Cardiac septum (tissue), 1 donor: ENCODE results near the gene COL8A2. TPM values are rescaled to one million over a fixed set of nuclear protein-coding genes. Genes with fewer than 3 reads are reported as not detected.

Source experiments
- DNase-seq: peaks from one replicate; pipeline ENCODE4 v3.0.0-alpha.2; 2020; ENCODE audit warnings: low spot score
- intact Hi-C: fragments of 100-400 bp; cut with DNase I; formaldehyde crosslinking; loops from one replicate; pipeline ENCODE4 v1.14.0; 2022
- total RNA-seq: library from RNA; stranded (reverse); fragmentation: NEBNext Ultra II Directional; extraction: Animal tissue kit (Norgen Biotek cat#: 25700); gene quantifications from one replicate; pipeline ENCODE4 v1.2.1, GENCODE V29; 2021
- donor health status: DM: no; HTN: no; CAD: no.

COL8A2 gene
- total RNA-seq, 1 donor from 2014 or later, result 1.7 TPM

GRCh38 chr1:36097693-36098585 is 27.1 kb downstream of the COL8A2 start:
- no peak for DNase-seq

DNA sequence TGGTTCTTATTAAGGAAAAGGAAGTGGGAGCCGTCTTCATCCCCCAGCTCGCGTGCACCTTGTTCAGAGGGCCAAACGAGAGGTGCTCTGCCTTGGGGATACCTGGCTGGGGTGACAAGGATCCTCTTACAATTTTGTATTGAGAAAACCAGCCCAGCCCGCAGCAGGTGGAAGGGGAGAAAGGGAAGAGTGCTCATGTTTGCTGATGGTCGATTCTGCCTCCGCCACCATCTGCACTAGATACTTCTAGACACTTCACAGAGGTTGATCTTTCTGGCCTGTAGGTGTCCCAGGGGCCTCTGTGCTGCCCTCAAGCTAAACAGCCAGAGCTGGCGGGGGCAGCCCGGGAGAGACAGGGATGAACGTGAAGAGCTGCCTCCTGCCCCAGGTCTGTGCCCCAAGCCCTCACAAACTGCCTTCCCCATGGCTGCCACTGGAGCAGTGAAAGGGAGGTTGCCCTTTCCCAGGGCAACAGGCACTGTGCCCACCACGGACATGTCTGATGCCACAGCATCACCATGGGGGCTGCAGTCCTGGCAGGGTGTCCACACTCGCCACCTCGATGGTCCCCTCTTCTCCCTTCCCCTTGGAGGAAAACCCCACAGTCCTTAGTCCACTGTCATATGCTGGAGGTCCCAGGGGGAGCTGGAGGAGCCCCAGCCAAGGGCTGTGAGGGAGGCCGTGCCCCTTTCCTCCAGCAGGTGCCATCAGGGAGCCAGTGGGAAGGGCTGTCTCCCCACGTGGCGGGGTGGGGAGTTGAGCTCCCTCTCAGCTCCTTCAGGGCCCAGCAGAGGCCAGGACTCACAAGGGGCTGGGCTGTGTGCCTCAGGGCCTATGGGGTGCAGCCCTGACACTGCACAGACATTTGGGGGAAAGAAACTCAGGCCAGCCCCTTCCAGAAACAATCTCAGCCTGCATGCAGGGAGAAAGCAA is 28.3 kb downstream of the COL8A2 start:
- intact Hi-C loops, result loop anchor here (5.0 kb wide), 1 partner anchor 121 kb away; no protein-coding TSS in a partner anchor
- DNase-seq, result no peak

More at GRCh38 chr1:36097693-36098585, 27.1 kb downstream of the COL8A2 start:
- intact Hi-C loops, result loop anchor here (2.0 to 5.0 kb wide), 4 partner anchors 37 to 323 kb away; no protein-coding TSS in a partner anchor

GRCh38 chr1:36095760-36096405 is 29.1 kb downstream of the COL8A2 start:
- intact Hi-C loops, result loop anchor here (5.0 kb wide), 1 partner anchor 121 kb away; no protein-coding TSS in a partner anchor
- DNase-seq, result no peak

GRCh38 chr1:36094621-36095061 is 30.4 kb downstream of the COL8A2 start:
- no peak for DNase-seq
- intact Hi-C loops, result loop anchor here (5.0 kb wide), 1 partner anchor 123 kb away; no protein-coding TSS in a partner anchor

DNA sequence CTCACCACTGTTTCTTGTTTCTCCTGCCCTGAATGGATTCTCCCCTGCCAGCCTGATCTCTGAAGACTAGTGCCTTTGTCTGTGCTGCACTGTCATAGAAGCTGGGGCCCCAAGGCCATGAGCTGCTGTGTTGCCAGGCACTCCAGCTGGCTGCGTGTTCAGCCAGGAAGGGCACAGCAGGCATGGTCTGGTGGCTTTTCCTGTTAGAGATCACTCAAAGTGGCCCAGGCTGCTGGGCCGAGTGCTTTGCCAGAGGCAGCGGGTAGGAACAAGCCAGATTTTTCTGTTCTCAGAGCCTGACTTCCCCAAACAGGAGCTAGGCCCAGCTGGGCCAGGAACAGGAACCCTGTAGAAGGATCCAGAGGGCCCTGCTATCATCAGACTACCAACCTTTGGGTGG is 31.1 kb downstream of the COL8A2 start:
- DNase-seq, result no peak
- intact Hi-C loops, result no loop called here

DNA sequence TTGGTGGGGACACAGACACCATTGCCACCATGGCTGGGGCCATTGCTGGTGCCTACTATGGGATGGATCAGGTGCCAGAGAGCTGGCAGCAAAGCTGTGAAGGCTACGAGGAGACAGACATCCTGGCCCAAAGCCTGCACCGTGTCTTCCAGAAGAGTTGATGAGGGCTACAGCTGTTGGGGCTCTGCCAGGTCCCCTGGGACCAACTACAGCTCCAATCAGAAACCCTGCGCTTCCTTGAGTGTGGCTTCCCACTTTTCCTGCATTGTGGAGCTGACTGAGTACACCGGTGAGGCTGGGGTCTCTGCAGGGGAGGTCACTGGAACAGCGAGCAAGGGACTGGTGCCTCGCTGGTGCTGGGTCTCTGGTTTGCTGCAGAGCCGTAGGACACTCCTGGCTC is 31.8 kb downstream of the COL8A2 start:
- DNase-seq, result no peak
- intact Hi-C loops, result no loop called here

- DNase-seq, result no peak
- intact Hi-C loops, result no loop called here
Observed at GRCh38 chr1:36092798-36093185, 32.2 kb downstream of the COL8A2 start.

DNA sequence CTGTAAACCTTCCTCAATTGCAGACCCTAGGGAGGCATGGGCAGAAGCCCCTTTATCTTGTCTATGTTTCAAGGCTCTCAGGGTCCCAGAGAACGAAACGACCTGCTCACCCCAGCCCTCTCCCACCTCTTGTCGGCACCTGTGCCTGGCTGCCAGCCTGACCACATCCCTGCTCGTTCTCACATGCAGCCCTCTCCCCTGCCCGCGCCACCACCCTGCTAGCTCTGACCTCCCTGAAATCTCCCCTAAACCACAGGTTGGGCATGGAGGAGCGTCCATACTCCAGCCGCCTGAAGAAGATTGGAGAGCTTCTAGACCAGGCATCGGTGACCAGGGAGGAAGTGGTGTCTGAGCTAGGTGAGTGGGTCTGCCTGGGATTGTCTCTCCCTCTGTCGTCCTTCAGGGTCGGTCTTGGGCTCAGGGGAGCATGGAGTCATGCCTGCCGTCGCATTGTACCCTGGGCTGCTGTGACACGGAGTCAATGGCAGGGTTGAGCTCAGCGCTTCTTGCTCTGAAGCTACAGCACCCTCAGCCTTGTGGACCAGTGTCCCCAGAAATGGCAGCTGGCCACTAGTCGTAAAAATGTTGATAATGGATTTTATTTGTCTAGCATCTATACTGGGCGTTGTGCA is 32.7 kb downstream of the COL8A2 start:
- no peak for DNase-seq
- intact Hi-C loops, result no loop called here

- no peak for DNase-seq
Observed at GRCh38 chr1:36091698-36092097, 33.3 kb downstream of the COL8A2 start.

DNA sequence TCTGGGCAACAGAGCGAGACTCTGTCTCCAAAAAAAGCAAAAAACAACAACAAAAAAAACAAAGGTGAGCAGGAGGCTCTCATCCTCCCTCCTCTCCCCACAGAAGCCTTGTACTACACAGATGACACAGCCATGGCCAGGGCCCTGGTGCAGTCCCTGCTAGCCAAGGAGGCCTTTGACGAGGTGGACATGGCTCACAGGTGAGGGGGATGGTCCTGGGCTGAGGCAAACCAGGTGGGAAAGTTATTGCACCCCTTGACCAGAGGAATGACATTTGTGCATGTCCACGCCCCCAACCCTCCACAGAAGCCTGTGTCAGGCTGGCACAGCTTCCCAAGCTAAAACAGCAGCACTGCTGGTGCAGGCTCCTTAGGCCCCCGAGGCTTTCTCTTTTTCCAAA is 33.9 kb downstream of the COL8A2 start:
- intact Hi-C loops, result no loop called here
- no peak for DNase-seq

More at GRCh38 chr1:36091698-36092097, 33.3 kb downstream of the COL8A2 start:
- intact Hi-C loops, result no loop called here

GRCh38 chr1:36089393-36090121 is 35.5 kb downstream of the COL8A2 start:
- intact Hi-C loops, result loop anchor here (2.0 kb wide), 1 partner anchor 205 kb away; no protein-coding TSS in a partner anchor
- DNase-seq, result no peak

DNA sequence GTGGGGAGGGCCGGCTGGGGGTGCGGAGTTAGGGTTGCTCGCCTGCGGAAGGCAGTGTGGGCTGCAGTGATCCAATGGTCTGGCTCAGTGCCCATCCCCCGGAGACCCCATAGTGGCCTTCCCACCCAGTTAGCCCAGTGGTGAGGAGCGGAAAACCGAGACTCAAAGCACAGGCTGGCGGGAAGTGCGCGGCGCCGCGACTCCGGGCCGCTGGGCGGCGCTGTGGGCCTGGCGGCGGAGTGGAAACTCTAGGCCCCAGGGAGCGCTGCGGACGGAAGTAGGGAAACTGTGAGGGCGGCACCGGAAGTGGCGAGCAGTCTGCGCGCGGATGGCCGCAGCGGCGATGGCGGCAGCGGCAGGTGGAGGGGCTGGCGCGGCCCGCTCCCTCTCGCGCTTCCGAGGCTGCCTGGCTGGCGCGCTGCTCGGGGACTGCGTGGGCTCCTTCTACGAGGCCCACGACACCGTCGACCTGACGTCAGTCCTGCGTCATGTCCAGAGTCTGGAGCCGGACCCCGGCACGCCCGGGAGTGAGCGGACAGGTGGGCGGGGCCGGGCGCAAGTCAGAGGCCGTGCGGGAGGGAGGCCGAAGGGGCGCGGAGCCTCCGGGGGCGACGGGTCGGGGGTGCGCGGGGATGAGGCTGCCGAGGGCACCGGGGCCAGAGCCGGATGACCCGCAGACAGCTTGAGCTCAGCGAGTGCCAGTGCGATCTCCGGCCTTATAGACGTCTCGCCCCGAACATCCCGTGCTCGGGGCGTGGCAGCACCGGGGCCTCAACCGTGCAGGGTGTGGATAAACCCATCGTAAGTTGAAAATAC is 36.2 kb downstream of the COL8A2 start, which contains the start of gene ADPRS:
Gene ADPRS (plus strand): TSS at position 316 of the 816 bp plus-strand sequence. CDS start 13 bp downstream, at position 329.
- intact Hi-C loops, result loop anchor here (2.0 kb wide), 1 partner anchor 204 kb away; no protein-coding TSS in a partner anchor
- peak; percentile 96 for DNase-seq

GRCh38 chr1:36088265-36088576 is 36.8 kb downstream of the COL8A2 start:
- intact Hi-C loops, result loop anchor here (2.0 kb wide), 1 partner anchor 203 kb away; no protein-coding TSS in a partner anchor
- no peak for DNase-seq

DNA sequence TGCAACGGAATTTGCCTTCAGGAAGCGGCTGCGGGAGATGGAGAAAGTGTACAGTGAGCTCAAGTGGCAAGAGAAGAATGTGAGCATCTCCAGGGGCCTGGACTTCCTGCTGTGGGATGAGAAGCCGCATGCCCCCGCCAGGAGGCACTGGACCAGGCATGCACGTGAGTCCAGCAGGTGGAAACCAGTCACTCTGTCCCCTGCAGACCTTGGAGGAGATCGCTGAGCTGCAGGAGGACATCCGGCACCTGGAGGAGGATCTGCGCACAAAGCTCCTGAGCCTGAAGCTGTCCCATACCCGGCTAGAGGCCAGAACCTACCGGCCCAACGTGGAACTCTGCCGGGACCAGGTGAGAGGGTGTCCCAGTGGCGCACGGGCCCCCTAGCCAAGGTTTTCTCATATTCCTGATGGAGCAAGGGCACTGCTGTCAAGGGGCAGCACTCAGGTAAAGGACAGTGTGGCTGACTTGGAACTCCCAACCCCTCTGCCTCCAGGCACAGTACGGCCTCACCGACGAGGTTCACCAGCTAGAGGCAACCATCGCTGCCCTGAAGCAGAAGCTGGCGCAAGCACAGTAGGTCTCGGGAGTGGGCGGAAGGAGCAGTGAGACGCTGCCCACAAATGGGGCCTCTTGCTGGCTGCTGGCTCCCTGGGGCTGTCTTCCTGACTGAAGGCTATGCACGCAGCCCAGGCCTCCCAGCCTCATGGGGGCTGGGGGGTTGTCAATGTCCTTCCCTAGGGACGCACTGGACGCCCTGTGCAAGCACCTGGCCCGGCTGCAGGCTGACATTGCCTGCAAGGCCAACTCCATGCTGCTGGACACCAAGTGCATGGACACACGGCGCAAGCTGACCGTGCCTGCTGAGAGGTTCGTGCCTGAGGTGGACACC is 37.5 kb downstream of the COL8A2 start:
- intact Hi-C loops, result loop anchor here (2.0 kb wide), 1 partner anchor 203 kb away; no protein-coding TSS in a partner anchor
- no peak for DNase-seq

DNA sequence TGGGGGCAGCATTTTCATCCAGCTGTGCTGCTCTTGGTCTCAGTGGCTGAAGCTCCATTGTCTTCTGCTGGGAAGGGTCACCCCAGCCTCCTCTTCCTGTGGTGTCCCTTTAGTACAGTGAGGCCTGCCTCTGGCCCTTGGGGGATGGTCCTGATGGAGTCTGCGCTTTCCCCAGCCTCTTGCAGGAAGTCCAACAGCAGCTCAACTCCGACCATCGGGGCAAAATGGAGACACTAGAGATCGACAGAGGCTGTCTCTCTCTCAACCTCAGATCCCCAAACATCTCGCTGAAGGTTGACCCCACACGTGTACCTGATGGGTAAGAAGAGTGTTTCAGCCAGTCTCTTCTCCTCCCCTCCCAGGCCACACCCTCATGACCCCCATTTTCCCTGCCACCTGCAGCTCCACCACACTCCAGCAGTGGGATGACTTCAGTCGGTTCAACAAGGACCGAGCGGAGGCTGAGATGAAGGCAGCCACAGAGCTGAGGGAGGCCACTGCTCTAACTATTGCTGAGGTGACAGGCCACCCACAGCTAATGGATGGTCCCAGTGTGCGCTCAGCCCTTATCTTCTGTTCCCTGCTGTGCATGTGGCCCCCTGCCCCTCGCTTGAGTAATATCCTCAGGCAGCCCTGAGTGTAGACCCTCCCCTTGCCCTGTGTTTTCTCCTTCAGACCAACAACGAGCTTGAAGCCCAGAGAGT is 38.3 kb downstream of the COL8A2 start:
- no peak for DNase-seq
- intact Hi-C loops, result no loop called here
